Neural cell (in vitro differentiated cells): ENCODE results near the gene PNPLA1.

Experiments used
- EP300 ChIP-seq: fragments of 450-650 bp; conservative IDR thresholded peaks from 2 replicates; pipeline ENCODE4 v1.6.1; 2014; ENCODE audit warnings: antibody characterized with exemption, mild to moderate bottlenecking, moderate library complexity; ENCODE audit not compliant: poor library complexity, severe bottlenecking
- EZH2 ChIP-seq: fragments of 200-600, 300-800 bp; shearing (Covaris generic), sonication (generic); IDR thresholded peaks from 2 replicates; pipeline ENCODE4 v1.6.1; 2014; ENCODE audit warnings: antibody characterized with exemption, low read length, borderline replicate concordance, mild to moderate bottlenecking; ENCODE audit not compliant: insufficient read depth, poor library complexity, severe bottlenecking
- MXI1 ChIP-seq: fragments of 450-650 bp; conservative IDR thresholded peaks from 2 replicates; pipeline ENCODE4 v1.6.1; 2014; ENCODE audit warnings: antibody characterized with exemption, mild to moderate bottlenecking; ENCODE audit not compliant: poor library complexity, severe bottlenecking
- POLR2AphosphoS5 ChIP-seq: IDR thresholded peaks from 2 replicates; pipeline ENCODE4 v1.6.1; 2012
- RAD21 ChIP-seq: fragments of 450-650 bp; conservative IDR thresholded peaks from 2 replicates; pipeline ENCODE4 v1.6.1; 2014; ENCODE audit warnings: antibody characterized with exemption, mild to moderate bottlenecking, moderate library complexity
- SMC3 ChIP-seq: fragments of 450-650 bp; conservative IDR thresholded peaks from 2 replicates; pipeline ENCODE4 v1.6.1; 2014; ENCODE audit warnings: antibody characterized with exemption, mild to moderate bottlenecking, moderate library complexity; ENCODE audit not compliant: poor library complexity
- TAF1 ChIP-seq: IDR thresholded peaks from 2 replicates; pipeline ENCODE4 v1.6.1; 2012; ENCODE audit warnings: low read depth
- TF ChIP-seq, protein P1 (sequence below): IDR thresholded peaks from 2 replicates; pipeline ENCODE4 v1.6.1; 2012; ENCODE audit warnings: borderline replicate concordance
- TF ChIP-seq, protein P2 (sequence below): fragments of 450-650 bp; IDR thresholded peaks from 2 replicates; pipeline ENCODE4 v1.5.1; 2014; ENCODE audit warnings: antibody characterized with exemption, mild to moderate bottlenecking, moderate library complexity; ENCODE audit not compliant: poor library complexity, severe bottlenecking

GRCh38 chr6:36314221-36315014 lies 44.6 kb downstream of the PNPLA1 start:
- TF ChIP-seq, protein P1, sequence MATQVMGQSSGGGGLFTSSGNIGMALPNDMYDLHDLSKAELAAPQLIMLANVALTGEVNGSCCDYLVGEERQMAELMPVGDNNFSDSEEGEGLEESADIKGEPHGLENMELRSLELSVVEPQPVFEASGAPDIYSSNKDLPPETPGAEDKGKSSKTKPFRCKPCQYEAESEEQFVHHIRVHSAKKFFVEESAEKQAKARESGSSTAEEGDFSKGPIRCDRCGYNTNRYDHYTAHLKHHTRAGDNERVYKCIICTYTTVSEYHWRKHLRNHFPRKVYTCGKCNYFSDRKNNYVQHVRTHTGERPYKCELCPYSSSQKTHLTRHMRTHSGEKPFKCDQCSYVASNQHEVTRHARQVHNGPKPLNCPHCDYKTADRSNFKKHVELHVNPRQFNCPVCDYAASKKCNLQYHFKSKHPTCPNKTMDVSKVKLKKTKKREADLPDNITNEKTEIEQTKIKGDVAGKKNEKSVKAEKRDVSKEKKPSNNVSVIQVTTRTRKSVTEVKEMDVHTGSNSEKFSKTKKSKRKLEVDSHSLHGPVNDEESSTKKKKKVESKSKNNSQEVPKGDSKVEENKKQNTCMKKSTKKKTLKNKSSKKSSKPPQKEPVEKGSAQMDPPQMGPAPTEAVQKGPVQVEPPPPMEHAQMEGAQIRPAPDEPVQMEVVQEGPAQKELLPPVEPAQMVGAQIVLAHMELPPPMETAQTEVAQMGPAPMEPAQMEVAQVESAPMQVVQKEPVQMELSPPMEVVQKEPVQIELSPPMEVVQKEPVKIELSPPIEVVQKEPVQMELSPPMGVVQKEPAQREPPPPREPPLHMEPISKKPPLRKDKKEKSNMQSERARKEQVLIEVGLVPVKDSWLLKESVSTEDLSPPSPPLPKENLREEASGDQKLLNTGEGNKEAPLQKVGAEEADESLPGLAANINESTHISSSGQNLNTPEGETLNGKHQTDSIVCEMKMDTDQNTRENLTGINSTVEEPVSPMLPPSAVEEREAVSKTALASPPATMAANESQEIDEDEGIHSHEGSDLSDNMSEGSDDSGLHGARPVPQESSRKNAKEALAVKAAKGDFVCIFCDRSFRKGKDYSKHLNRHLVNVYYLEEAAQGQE = no peak
- TF ChIP-seq, protein P2, sequence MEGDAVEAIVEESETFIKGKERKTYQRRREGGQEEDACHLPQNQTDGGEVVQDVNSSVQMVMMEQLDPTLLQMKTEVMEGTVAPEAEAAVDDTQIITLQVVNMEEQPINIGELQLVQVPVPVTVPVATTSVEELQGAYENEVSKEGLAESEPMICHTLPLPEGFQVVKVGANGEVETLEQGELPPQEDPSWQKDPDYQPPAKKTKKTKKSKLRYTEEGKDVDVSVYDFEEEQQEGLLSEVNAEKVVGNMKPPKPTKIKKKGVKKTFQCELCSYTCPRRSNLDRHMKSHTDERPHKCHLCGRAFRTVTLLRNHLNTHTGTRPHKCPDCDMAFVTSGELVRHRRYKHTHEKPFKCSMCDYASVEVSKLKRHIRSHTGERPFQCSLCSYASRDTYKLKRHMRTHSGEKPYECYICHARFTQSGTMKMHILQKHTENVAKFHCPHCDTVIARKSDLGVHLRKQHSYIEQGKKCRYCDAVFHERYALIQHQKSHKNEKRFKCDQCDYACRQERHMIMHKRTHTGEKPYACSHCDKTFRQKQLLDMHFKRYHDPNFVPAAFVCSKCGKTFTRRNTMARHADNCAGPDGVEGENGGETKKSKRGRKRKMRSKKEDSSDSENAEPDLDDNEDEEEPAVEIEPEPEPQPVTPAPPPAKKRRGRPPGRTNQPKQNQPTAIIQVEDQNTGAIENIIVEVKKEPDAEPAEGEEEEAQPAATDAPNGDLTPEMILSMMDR = no peak
- no peak for TF ChIP-seq POLR2AphosphoS5
- no peak for TF ChIP-seq SMC3
- TF ChIP-seq RAD21 = no peak
- no peak for TF ChIP-seq TAF1
- no peak for TF ChIP-seq MXI1
- no peak for TF ChIP-seq EP300
- no peak for TF ChIP-seq EZH2
